Adrenal gland (tissue), 12 donors: ENCODE data around the gene ADAMTS9. TPM values are rescaled to one million over a fixed set of nuclear protein-coding genes. Genes with fewer than 3 reads are reported as not detected.
A peak's percentile ranks its signal among the peaks of the same experiment; 100 is the strongest.

Source experiments
- DNase-seq, 7 donors: peaks; one replicate each; pipeline ENCODE4 v3.0.0-alpha.2; 2019 to 2020
- H3K27ac ChIP-seq, 5 donors: fragments of 200-600 bp; sonication (generic) in 4 of 5; 1 replicate in 3 of 5; 2 replicates in 2 of 5; pipeline versions ENCODE4 v1.5.1 to v1.8.0; 2016 to 2020; ENCODE audit warnings: mild to moderate bottlenecking in 1 of 5
- H3K27me3 ChIP-seq: fragments of 200-600 bp; 2 replicates; pipeline ENCODE4 v1.8.0; 2021
- H3K36me3 ChIP-seq, 2 donors: fragments of 200-600 bp; replicated peaks in 1 of 2; 1 replicate in 1 of 2; 2 replicates in 1 of 2; pipeline versions ENCODE4 v1.5.1 to v1.8.0; 2018 to 2022
- H3K4me1 ChIP-seq, 2 donors: fragments of 200-600 bp; replicated peaks in 1 of 2; 1 replicate in 1 of 2; 2 replicates in 1 of 2; pipeline versions ENCODE4 v1.5.1 to v1.8.0; 2018 to 2021
- H3K4me3 ChIP-seq, 4 donors: fragments of 200-600 bp; sonication (generic) in 3 of 4; one replicate each; pipeline ENCODE4 v1.5.1; 2016 to 2018
- H3K9me3 ChIP-seq, 3 donors: fragments of 200-600 bp; sonication (generic) in 1 of 3; replicated peaks in 1 of 3; 1 replicate in 2 of 3; 2 replicates in 1 of 3; pipeline versions ENCODE4 v1.5.1 to v1.8.0; 2016 to 2021
- CTCF ChIP-seq, 6 experiments: fragments of 450-650 bp in 4 of 6; fragments of 200-600 bp in 2 of 6; sonication (generic) in 1 of 6; IDR thresholded peaks; 1 replicate in 5 of 6; 2 replicates in 1 of 6; pipeline versions ENCODE4 v1.5.1 to v1.8.0; 2016 to 2021; ENCODE audit warnings: antibody characterized with exemption in 6 of 6, mild to moderate bottlenecking in 2 of 6, moderate library complexity in 1 of 6
- POLR2A ChIP-seq, 2 donors: fragments of 450-650 bp; IDR thresholded peaks; one replicate each; pipeline ENCODE4 v1.6.1; 2017; ENCODE audit warnings: antibody characterized with exemption in 2 of 2, mild to moderate bottlenecking in 2 of 2, moderate library complexity in 1 of 2
- WGBS, 4 donors: extraction: QIAGEN DNeasy Blood & Tissue Kit in 2 of 4; methylation state at CpG; one replicate each; pipeline versions ENCODE4 v1.1.5 to v1.1.7; 2013 to 2017; 5-methylcytosine and 5-hydroxymethylcytosine counted together
- intact Hi-C, 2 donors: fragments of 100-400 bp; cut with DNase I; formaldehyde crosslinking; loops; one replicate each; pipeline versions ENCODE4 v1.14.1 to v1.15.0; 2022 to 2023
- polyA plus RNA-seq, 3 donors: library from polyadenylated mRNA; stranded (reverse); fragments of 200-250 nt in 2 of 3; fragments of 350-450 nt in 1 of 3; fragmentation: Illumina TruSeq in 1 of 3; extraction: RNeasy Lipid Tissue Mini Kit (QIAGEN cat#74804) in 1 of 3; gene quantifications; one replicate each; pipeline ENCODE4 v1.2.3, GENCODE V29; 2013 to 2014
- total RNA-seq, 9 donors: library from RNA; depleted of rRNA in 4 of 9; stranded (reverse); fragments of >200 nt in 4 of 9; fragments of 120-200 nt in 1 of 9; fragmentation: NEBNext Ultra II Directional in 1 of 9; extraction: Animal tissue kit (Norgen Biotek cat#: 25700) in 1 of 9; gene quantifications; one replicate each; pipeline versions ENCODE4 v1.1.0 to v1.2.4, GENCODE V29; 2013 to 2023
- donor health status: healthy with polysubstance abuse.
- donor health status: Bipolar disorder and iron deficiency.
- donor health status: DM: yes; HTN: yes; CAD: no.
- donor health status: DM: no; HTN: no; CAD: no.
- donor health status: DM: no; HTN: no; CAD: no.
- donor health status: DM: yes; HTN: yes; CAD: no.

The ADAMTS9 gene
- total and polyA plus RNA-seq, 12 donors, result 5.1 to 51.2 (median 22.0) TPM

DNA sequence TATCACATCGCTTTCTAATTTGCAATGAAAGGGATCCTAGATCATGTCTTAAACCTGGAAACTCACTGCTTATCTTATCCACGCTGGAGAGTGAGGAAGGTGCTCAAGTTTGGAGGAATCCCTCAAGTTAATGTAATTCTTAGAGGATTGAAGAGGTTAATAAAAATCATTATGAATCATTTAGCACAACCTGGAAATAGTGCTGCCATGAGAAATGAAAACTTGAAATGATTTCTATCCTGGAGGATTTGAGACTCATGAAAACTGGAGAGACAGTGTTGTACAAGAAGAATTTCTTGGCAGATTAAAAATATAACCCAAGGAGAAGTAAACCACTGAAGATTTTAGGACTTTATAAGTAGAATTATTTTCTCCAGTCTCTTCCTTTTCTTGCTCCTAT, 125.9 kb downstream of the ADAMTS9 start:
- Histone ChIP-seq H3K4me1 (no peaks in the 10 kb centered on the region), H3K4me3 (no peak overlapping the region), H3K27me3 (no peaks in the 10 kb centered on the region), H3K36me3 (no peaks in the 10 kb centered on the region), H3K27ac (peak overlapping the region in 1 of 5 donors; percentile 21), H3K9me3 (no peaks in the 10 kb centered on the region)
- WGBS, 4 donors, result 69 to 94% (median 82%) methylated on average over 2 of the region's 2 CpGs
- intact Hi-C loops, result no loop called here
- TF ChIP-seq CTCF (IDR thresholded peaks at IDR 0.05), result no peak
- no peak for TF ChIP-seq POLR2A (IDR thresholded peaks at IDR 0.05)
- no peak for DNase-seq

DNA sequence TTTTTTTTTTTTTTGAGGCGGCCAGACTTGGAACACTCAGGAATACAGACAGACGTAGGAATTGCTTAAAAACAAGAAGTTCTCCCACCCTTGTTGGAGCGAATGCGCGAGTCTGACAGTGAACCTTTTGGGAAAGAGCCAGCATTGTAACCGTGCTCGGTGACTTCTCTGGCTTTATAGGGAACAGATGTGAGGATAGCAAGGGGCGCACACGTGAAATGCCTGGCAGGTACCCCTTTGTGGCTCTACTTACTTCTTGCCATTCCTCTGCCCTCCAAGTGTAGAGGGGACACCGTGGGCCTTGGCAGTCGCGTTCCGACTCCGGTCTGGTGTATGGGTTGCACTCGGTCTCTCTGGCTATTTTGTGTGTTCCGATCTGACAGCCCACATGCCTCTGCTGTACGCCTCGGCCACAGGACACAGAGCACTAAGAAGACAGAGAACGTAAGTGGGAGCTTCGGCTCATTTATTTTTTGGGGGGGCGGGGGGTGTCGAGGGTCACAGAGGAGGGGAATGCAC, 126.4 kb downstream of the ADAMTS9 start:
- H3K4me1 ChIP-seq, result no peaks in the 10 kb centered on the region
- no peaks in the 10 kb centered on the region for H3K27me3 ChIP-seq
- peak overlapping the region in 1 of 5 donors; percentile 21 for H3K27ac ChIP-seq
- no peak for DNase-seq
- WGBS, 4 donors, result 76 to 82% (median 78%) methylated on average over 22 of the region's 22 CpGs
- H3K4me3 ChIP-seq, result no peak overlapping the region
- H3K36me3 ChIP-seq, result no peaks in the 10 kb centered on the region
- intact Hi-C loops, result no loop called here
- TF ChIP-seq POLR2A (IDR thresholded peaks at IDR 0.05) (no peak), CTCF (IDR thresholded peaks at IDR 0.05) (no peak)
- H3K9me3 ChIP-seq, result no peaks in the 10 kb centered on the region

GRCh38 chr3:64560791-64561190, 127.0 kb downstream of the ADAMTS9 start:
- DNase-seq, result no peak
- intact Hi-C loops, result no loop called here
- Histone ChIP-seq H3K9me3 (no peaks in the 10 kb centered on the region), H3K27ac (no peak overlapping the region), H3K27me3 (no peaks in the 10 kb centered on the region), H3K4me3 (no peak overlapping the region), H3K4me1 (no peaks in the 10 kb centered on the region), H3K36me3 (no peaks in the 10 kb centered on the region)
- TF ChIP-seq CTCF (IDR thresholded peaks at IDR 0.05), result no peak
- no peak for TF ChIP-seq POLR2A (IDR thresholded peaks at IDR 0.05)
- WGBS, 4 donors, result 73 to 88% (median 77%) methylated on average over 2 of the region's 2 CpGs

DNA sequence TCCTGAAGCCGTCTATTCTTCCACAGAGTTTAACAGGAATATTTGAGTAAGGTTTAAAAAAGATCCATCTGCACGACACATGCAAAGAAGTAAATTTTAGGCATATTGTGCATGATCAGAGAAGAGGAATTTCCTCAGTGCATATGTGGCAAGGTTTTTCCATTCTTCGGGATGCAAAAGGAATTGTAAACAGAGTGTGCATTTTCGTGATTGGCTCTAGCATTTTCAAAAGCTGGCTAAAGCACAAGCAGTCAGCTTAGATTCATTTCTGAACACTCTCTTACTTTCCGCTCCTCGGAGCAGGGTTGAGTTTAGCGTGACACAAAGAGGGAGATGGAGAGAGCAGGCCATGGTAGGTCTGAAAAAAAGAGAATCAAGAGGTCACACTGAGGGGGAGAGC, 128.2 kb downstream of the ADAMTS9 start:
- intact Hi-C loops, result no loop called here
- WGBS, 4 donors, result 87 to 90% (median 88%) methylated on average over 7 of the region's 7 CpGs
- TF ChIP-seq CTCF (IDR thresholded peaks at IDR 0.05) (no peak), POLR2A (IDR thresholded peaks at IDR 0.05) (no peak)
- Histone ChIP-seq H3K36me3 (no peaks in the 10 kb centered on the region), H3K9me3 (no peaks in the 10 kb centered on the region), H3K27ac (no peak overlapping the region), H3K4me3 (no peak overlapping the region), H3K4me1 (no peaks in the 10 kb centered on the region), H3K27me3 (no peaks in the 10 kb centered on the region)
- no peak for DNase-seq
